HCT116 (cell line): ENCODE results near the gene LCLAT1. TPM values are rescaled to one million over a fixed set of nuclear protein-coding genes. Genes with fewer than 3 reads are reported as not detected.

Experiments used
- ATAC-seq: fragments of 200-7000 bp; cut with Tn5 transposase; 2 replicates; pipeline ENCODE4 v1.9.1; 2020; ENCODE audit warnings: mild to moderate bottlenecking, moderate library complexity
- BruUV-seq: library from RNA; stranded (reverse); fragments of 400-500 nt; replicated peaks from 2 replicates; lab custom pipeline; 2021; lab: Mats Ljungman, UMichigan
- CTCF ChIA-PET: fragments of 300-600 bp; sonication (Branson Sonifier 250); formaldehyde crosslinking; loops from one replicate; lab custom pipeline; 2021; ENCODE audit warnings: antibody characterized with exemption; lab: Charles Lee
- POLR2A ChIA-PET: fragments of 300-600, 350-600 bp; sonication (Branson Sonifier 250); formaldehyde crosslinking; loops from one replicate; lab custom pipeline; 2021; ENCODE audit warnings: antibody characterized with exemption; lab: Charles Lee
- RAD21 ChIA-PET, 2 experiments: fragments of 300-600 bp; sonication (Branson Sonifier 250); formaldehyde crosslinking; loops; one replicate each; lab custom pipeline; 2023; ENCODE audit warnings: low total read pairs in 2 of 2; ENCODE audit not compliant: uncharacterized antibody in 2 of 2, unreplicated experiment in 2 of 2, low non-redundant PET in 1 of 2; lab: Charles Lee
- DNase-seq: peaks from one replicate; pipeline ENCODE4 v3.0.0-alpha.2; 2010; ENCODE audit warnings: low read depth, low spot score
- H2AFZ ChIP-seq: fragments of 200-600 bp; shearing (Covaris generic), sonication (generic); 2 replicates; pipeline ENCODE4 v1.6.1; 2017; ENCODE audit warnings: low read depth, mixed run types, mixed read lengths, antibody characterized with exemption, low read length; ENCODE audit not compliant: poor library complexity, severe bottlenecking
- H3K27ac ChIP-seq: 2 replicates; pipeline ENCODE4 v1.5.1; 2012; ENCODE audit warnings: low read depth, low read length
- H3K27me3 ChIP-seq: fragments of 200-600 bp; sonication (generic); 2 replicates; pipeline ENCODE4 v1.6.1; 2016; ENCODE audit warnings: mixed run types, low read length, mixed read lengths; ENCODE audit not compliant: insufficient read depth
- H3K36me3 ChIP-seq, 2 experiments: fragments of 200-500 bp in 1 of 2; fragments of 200-600 bp in 1 of 2; sonication (Bioruptor generic) in 1 of 2; sonication (generic) in 1 of 2; 2 replicates each; pipeline versions ENCODE4 v1.5.1 to v1.6.1; 2014 to 2016; ENCODE audit warnings: low read length in 2 of 2, inconsistent platforms in 1 of 2, mixed read lengths in 1 of 2, mixed run types in 1 of 2; ENCODE audit not compliant: insufficient read depth in 2 of 2, control insufficient read depth in 1 of 2
- H3K4me1 ChIP-seq, 2 experiments: fragments of 200-600 bp in 1 of 2; sonication (generic) in 1 of 2; 2 replicates each; pipeline versions ENCODE4 v1.5.1 to v1.6.1; 2012 to 2017; ENCODE audit warnings: low read length in 2 of 2, inconsistent platforms in 1 of 2, mild to moderate bottlenecking in 1 of 2, mixed read lengths in 1 of 2, mixed run types in 1 of 2, moderate library complexity in 1 of 2; ENCODE audit not compliant: insufficient read depth in 2 of 2, control insufficient read depth in 1 of 2
- H3K4me2 ChIP-seq: fragments of 200-600 bp; sonication (generic); 2 replicates; pipeline ENCODE4 v1.6.1; 2017; ENCODE audit warnings: mixed run types, low read length, mixed read lengths
- H3K4me3 ChIP-seq, 2 experiments: fragments of 200-600 bp in 1 of 2; sonication (generic) in 1 of 2; replicated peaks in 1 of 2; 2 replicates each; pipeline ENCODE4 v1.5.1; 2011 to 2016; ENCODE audit warnings: low read length in 2 of 2, control low read depth in 1 of 2, low read depth in 1 of 2, mild to moderate bottlenecking in 1 of 2, mixed read lengths in 1 of 2, mixed run types in 1 of 2
- H3K79me2 ChIP-seq: fragments of 200-600 bp; sonication (generic); 2 replicates; pipeline ENCODE4 v1.6.1; 2017; ENCODE audit warnings: mild to moderate bottlenecking, mixed run types, low read length, moderate library complexity, mixed read lengths; ENCODE audit not compliant: insufficient read depth
- H3K9ac ChIP-seq: fragments of 200-600 bp; sonication (generic); 2 replicates; pipeline ENCODE4 v1.6.1; 2016; ENCODE audit warnings: low read length, mixed read lengths
- H3K9me2 ChIP-seq: fragments of 200-600 bp; sonication (generic), shearing (Covaris generic); 2 replicates; pipeline ENCODE4 v1.6.1; 2017; ENCODE audit warnings: mixed run types, mild to moderate bottlenecking, moderate library complexity; ENCODE audit not compliant: insufficient read depth
- H3K9me3 ChIP-seq, 2 experiments: fragments of 200-500 bp in 1 of 2; fragments of 200-600 bp in 1 of 2; sonication (Bioruptor generic) in 1 of 2; sonication (generic) in 1 of 2; 2 replicates each; pipeline ENCODE4 v1.6.1; 2014 to 2017; ENCODE audit warnings: low read length in 2 of 2, mixed read lengths in 2 of 2, inconsistent platforms in 1 of 2, low read depth in 1 of 2, mild to moderate bottlenecking in 1 of 2, mixed run types in 1 of 2, moderate library complexity in 1 of 2; ENCODE audit not compliant: control insufficient read depth in 1 of 2, insufficient read depth in 1 of 2
- H4K20me1 ChIP-seq: fragments of 200-600 bp; sonication (generic), shearing (Covaris generic); 2 replicates; pipeline ENCODE4 v1.6.1; 2017; ENCODE audit warnings: mixed run types, mild to moderate bottlenecking, moderate library complexity; ENCODE audit not compliant: insufficient read depth
- CEBPB ChIP-seq: IDR thresholded peaks from 2 replicates; pipeline ENCODE4 v1.6.1; 2012; ENCODE audit warnings: low read depth
- EGR1 ChIP-seq: IDR thresholded peaks from 2 replicates; pipeline ENCODE4 v1.6.1; 2012; ENCODE audit warnings: low read depth
- JUND ChIP-seq: IDR thresholded peaks from 2 replicates; pipeline ENCODE4 v1.6.1; 2012
- MAX ChIP-seq: IDR thresholded peaks from 2 replicates; pipeline ENCODE4 v1.6.1; 2012
- REST ChIP-seq: IDR thresholded peaks from 2 replicates; pipeline ENCODE4 v1.6.1; 2012; ENCODE audit warnings: low read depth
- TCF7L2 ChIP-seq: IDR thresholded peaks from 2 replicates; pipeline ENCODE4 v1.7.0; 2011; ENCODE audit warnings: borderline replicate concordance, inconsistent platforms; ENCODE audit not compliant: insufficient read depth, insufficient read length; ENCODE audit errors: extremely low read depth
- ZFX ChIP-seq: fragments of 450-650 bp; IDR thresholded peaks from 2 replicates; pipeline ENCODE4 v1.6.1; 2017
- intact Hi-C: fragments of 100-400 bp; cut with micrococcal nuclease; formaldehyde crosslinking; loops from 2 replicates; pipeline ENCODE4 v1.10.0; 2022
- total RNA-seq: library from RNA; stranded (reverse); gene quantifications from one replicate; pipeline ENCODE4 v1.2.1, GENCODE V29; 2021; ENCODE audit not compliant: unreplicated experiment

The LCLAT1 gene
- total RNA-seq, 1 experiment from 2014 or later: 36.2 TPM

GRCh38 chr2:30679426-30680088 is 232.5 kb downstream of the LCLAT1 start:
- no TSS peak for BruUV-seq
- Histone ChIP-seq H3K27ac (no peak overlapping the region), H3K9me3 (no peaks in the 10 kb centered on the region), H3K79me2 (no peaks in the 10 kb centered on the region), H3K4me3 (no peak overlapping the region), H3K27me3 (no peaks in the 10 kb centered on the region), H3K9me2 (no peaks in the 10 kb centered on the region), H3K36me3 (no peaks in the 10 kb centered on the region), H3K4me1 (no peaks in the 10 kb centered on the region), H2AFZ (no peak overlapping the region), H4K20me1 (no peaks in the 10 kb centered on the region), H3K9ac (no peak overlapping the region), H3K4me2 (no peak overlapping the region)
- no peak for TF ChIP-seq JUND
- no peak for TF ChIP-seq TCF7L2
- TF ChIP-seq EGR1: no peak
- TF ChIP-seq MAX: no peak
- no peak for TF ChIP-seq ZFX
- no peak for TF ChIP-seq REST
- TF ChIP-seq CEBPB: no peak
- ATAC-seq (no peak), DNase-seq (no peak)
- intact Hi-C loops: no loop called here
- ChIA-PET RAD21 (no interaction called here), CTCF (no interaction called here), POLR2A (no interaction called here)
